ENCODE measurements around the gene ATF7. TPM values are rescaled to one million over a fixed set of nuclear protein-coding genes. Genes with fewer than 3 reads are reported as not detected.
"Not testable (repeated sequence)": the region's sequence is repeated elsewhere in the genome, so short reads cannot be mapped to it uniquely, and the experiment has no call there.

The ATF7 gene
- total RNA-seq, 1 donor from 2014 or later, result 14.2 TPM

GRCh38 chr12:53657041-53657440 is 30.9 kb upstream of the ATF7 start:
- H3K27me3 ChIP-seq (ENCODE audit: control insufficient read depth, insufficient read depth, low read length), result no peaks in the 10 kb centered on the region
- H3K36me3 ChIP-seq (ENCODE audit: control insufficient read depth, insufficient read depth, low read length), result no peaks in the 10 kb centered on the region
- no peak overlapping the region for H3K4me3 ChIP-seq (ENCODE audit: low read depth, low read length)
- no peak for DNase-seq (ENCODE audit: low read depth)
- no peak for TF ChIP-seq CTCF (IDR thresholded peaks at IDR 0.05; ENCODE audit: insufficient read depth, low read length, poor library complexity, severe bottlenecking)

- no peak for DNase-seq (ENCODE audit: low read depth)
- no peaks in the 10 kb centered on the region for H3K27me3 ChIP-seq (ENCODE audit: control insufficient read depth, insufficient read depth, low read length)
- H3K4me3 ChIP-seq (ENCODE audit: low read depth, low read length), result no peak overlapping the region
- no peak for TF ChIP-seq CTCF (IDR thresholded peaks at IDR 0.05; ENCODE audit: insufficient read depth, low read length, poor library complexity, severe bottlenecking)
- no peaks in the 10 kb centered on the region for H3K36me3 ChIP-seq (ENCODE audit: control insufficient read depth, insufficient read depth, low read length)
These were observed 27.4 kb upstream of the ATF7 start for GRCh38 chr12:53653595-53653994.

DNA sequence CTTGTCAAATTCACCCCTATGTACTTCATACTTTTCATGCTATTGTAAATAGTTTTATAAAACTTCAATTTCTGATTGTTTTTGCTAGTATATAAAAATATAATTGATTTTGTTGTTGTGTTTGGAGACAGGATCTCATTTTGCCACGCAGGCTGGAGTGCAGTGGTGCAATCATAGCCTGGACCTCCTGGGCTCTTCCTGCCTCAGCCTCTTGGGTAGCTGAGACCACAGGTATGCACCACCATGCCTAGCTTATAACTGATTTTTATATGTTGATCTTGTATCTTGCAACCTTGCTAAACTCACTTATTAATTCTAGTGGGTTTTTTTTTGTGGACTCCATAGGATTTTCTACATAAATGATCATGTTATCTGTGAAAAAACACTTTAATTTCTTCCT is 26.2 kb upstream of the ATF7 start:
- no peak for DNase-seq (ENCODE audit: low read depth)
- Histone ChIP-seq H3K4me3 (ENCODE audit: low read depth, low read length) (no peak overlapping the region), H3K36me3 (ENCODE audit: control insufficient read depth, insufficient read depth, low read length) (no peaks in the 10 kb centered on the region), H3K27me3 (ENCODE audit: control insufficient read depth, insufficient read depth, low read length) (no peaks in the 10 kb centered on the region)
- TF ChIP-seq CTCF (IDR thresholded peaks at IDR 0.05; ENCODE audit: insufficient read depth, low read length, poor library complexity, severe bottlenecking), result no peak

DNA sequence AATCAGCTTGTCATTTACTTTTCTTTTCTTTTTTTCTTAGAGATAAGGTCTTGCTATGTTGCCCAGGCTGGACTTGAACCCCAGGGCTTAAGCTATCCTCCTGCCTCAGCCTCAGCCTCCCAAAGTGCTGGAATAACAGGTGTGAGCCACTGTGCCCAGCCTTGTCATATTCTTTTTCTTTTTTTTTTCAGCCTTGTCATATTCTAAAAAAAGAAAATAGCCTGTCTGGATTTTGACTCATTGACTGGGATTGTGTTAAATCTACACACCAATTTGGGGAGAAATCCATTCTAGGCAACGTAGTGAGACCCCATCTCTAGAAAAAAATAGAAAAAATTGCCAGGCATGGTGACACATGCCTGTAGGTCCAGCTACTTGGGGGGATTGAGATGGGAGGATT is 25.6 kb upstream of the ATF7 start:
- TF ChIP-seq CTCF (IDR thresholded peaks at IDR 0.05; ENCODE audit: insufficient read depth, low read length, poor library complexity, severe bottlenecking), result no peak
- no peaks in the 10 kb centered on the region for H3K36me3 ChIP-seq (ENCODE audit: control insufficient read depth, insufficient read depth, low read length)
- H3K4me3 ChIP-seq (ENCODE audit: low read depth, low read length), result no peak overlapping the region
- DNase-seq (ENCODE audit: low read depth), result no peak
- no peaks in the 10 kb centered on the region for H3K27me3 ChIP-seq (ENCODE audit: control insufficient read depth, insufficient read depth, low read length)

GRCh38 chr12:53646300-53646699 is 20.1 kb upstream of the ATF7 start:
- DNase-seq (ENCODE audit: low read depth); H3K27me3 ChIP-seq (ENCODE audit: control insufficient read depth, insufficient read depth, low read length); H3K4me3 ChIP-seq (ENCODE audit: low read depth, low read length); H3K36me3 ChIP-seq (ENCODE audit: control insufficient read depth, insufficient read depth, low read length): not testable (repeated sequence)

GRCh38 chr12:53645165-53645564 is 19.0 kb upstream of the ATF7 start:
- no peaks in the 10 kb centered on the region for H3K27me3 ChIP-seq (ENCODE audit: control insufficient read depth, insufficient read depth, low read length)
- no peak overlapping the region for H3K4me3 ChIP-seq (ENCODE audit: low read depth, low read length)
- no peaks in the 10 kb centered on the region for H3K36me3 ChIP-seq (ENCODE audit: control insufficient read depth, insufficient read depth, low read length)
- no peak for DNase-seq (ENCODE audit: low read depth)
- TF ChIP-seq CTCF (IDR thresholded peaks at IDR 0.05; ENCODE audit: insufficient read depth, low read length, poor library complexity, severe bottlenecking), result no peak

Measured in kidney epithelial cell (primary cell).